CD4-positive, alpha-beta T cell treated with Interleukin-15 for 1 hour (primary cell): ENCODE measurements around the gene AURKAIP1.

Source experiments
- DNase-seq: peaks from one replicate; pipeline ENCODE4 v3.0.0-alpha.2; 2020

Gene AURKAIP1

DNA sequence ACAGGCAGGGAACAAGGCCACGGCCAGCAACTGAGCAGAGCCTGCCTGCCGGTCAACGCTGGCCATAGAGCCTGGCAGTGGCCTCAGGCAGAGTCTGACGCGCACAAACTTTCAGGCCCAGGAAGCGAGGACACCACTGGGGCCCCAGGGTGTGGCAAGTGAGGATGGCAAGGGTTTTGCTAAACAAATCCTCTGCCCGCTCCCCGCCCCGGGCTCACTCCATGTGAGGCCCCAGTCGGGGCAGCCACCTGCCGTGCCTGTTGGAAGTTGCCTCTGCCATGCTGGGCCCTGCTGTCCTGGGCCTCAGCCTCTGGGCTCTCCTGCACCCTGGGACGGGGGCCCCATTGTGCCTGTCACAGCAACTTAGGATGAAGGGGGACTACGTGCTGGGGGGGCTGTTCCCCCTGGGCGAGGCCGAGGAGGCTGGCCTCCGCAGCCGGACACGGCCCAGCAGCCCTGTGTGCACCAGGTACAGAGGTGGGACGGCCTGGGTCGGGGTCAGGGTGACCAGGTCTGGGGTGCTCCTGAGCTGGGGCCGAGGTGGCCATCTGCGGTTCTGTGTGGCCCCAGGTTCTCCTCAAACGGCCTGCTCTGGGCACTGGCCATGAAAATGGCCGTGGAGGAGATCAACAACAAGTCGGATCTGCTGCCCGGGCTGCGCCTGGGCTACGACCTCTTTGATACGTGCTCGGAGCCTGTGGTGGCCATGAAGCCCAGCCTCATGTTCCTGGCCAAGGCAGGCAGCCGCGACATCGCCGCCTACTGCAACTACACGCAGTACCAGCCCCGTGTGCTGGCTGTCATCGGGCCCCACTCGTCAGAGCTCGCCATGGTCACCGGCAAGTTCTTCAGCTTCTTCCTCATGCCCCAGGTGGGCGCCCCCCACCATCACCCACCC, 43.7 kb downstream of the AURKAIP1 start, which contains the start of gene TAS1R3:
Gene TAS1R3 (plus strand): TSS at position 213 of the 898 bp plus-strand sequence. CDS start 66 bp downstream, at position 279.
- no peak for DNase-seq

DNA sequence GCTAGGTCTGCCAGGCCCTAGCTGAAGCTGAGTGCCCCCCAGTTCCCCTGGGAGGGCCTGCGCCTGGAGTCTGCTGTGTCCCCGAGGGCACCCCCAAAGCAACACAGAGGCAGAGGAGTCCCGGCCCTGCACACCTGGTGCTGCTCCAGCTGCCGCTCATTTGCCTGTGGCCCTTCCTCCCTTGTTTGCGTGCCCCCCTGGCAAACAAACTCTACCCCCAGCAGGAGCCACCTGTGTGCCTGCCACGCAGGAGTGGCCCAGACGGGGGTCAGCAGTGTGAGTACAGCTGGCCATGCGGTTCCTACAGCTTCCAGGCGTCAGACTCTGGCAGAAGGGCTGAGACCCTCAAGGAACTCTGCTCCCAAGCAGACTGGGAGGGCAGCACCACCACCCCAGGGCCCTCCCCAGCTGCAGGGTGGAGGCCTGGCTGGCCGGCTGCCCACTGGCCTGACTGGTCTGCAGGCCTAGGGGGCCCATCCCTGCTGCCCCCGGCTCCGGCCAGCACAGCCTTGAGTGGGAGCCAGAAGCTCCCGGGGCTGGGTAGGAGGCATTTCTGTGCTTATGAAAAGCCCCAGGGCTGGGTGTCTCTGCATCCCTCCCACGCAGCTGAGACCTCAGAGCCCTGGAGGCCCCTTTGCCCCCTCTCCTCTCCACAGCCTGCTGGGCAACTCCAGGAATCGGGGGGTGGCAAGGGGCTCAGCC, 44.5 kb downstream of the AURKAIP1 start:
- no peak for DNase-seq

DNA sequence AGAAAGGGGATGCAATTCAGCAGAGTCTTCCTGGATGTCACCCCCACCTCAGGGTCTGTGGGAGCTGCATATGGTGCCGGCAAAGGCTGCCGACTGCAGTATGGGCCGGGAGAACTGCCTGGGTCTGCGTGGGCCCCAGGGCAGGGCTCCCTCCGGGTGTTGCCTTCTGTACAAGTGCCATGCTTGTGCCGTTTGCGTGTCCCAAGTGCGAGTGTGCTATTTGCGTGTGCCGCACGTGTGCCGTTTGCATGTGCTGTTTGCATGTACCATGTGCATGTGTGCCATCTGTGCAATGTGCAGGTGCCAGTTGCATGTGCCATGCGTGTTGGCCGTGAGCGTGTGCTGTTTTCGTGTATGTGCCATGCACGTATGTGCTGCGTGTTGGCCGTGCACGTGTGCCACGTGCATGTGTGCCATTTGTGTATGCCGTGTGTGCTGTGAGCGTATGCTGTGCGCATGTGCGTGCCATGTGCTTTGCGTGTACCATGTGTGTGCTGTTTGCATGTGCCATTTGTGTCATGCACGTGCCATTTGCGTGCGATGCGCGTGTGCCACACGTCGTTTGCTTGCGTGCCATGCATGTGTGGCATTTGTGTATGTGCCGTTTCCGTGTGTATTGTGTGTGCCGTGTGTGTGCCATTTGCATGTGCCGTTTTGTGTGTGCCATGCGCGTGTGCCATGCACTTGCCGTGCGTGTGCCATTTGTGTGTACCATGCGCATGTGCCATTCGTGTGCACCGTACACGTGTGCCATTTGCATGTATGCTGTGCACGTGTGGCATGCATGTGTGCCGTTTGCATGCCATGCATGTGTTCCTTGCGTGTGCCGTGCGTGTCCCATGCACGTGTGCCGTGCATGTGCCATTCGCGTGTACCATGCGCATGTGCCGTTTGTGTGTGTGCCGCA, 45.5 kb downstream of the AURKAIP1 start:
- no peak for DNase-seq

DNA sequence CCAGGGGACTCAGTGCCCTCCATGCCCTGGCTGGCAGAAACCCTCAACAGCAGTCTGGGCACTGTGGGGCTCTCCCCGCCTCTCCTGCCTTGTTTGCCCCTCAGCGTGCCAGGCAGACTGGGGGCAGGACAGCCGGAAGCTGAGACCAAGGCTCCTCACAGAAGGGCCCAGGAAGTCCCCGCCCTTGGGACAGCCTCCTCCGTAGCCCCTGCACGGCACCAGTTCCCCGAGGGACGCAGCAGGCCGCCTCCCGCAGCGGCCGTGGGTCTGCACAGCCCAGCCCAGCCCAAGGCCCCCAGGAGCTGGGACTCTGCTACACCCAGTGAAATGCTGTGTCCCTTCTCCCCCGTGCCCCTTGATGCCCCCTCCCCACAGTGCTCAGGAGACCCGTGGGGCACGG, 46.8 kb downstream of the AURKAIP1 start:
- no peak for DNase-seq

DNA sequence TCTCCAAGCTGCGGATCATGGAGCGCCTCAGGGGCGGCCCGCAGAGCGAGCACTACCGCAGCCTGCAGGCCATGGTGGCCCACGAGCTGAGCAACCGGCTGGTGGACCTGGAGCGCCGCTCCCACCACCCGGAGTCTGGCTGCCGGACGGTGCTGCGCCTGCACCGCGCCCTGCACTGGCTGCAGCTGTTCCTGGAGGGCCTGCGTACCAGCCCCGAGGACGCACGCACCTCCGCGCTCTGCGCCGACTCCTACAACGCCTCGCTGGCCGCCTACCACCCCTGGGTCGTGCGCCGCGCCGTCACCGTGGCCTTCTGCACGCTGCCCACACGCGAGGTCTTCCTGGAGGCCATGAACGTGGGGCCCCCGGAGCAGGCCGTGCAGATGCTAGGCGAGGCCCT, 47.7 kb downstream of the AURKAIP1 start:
- DNase-seq: no peak

DNA sequence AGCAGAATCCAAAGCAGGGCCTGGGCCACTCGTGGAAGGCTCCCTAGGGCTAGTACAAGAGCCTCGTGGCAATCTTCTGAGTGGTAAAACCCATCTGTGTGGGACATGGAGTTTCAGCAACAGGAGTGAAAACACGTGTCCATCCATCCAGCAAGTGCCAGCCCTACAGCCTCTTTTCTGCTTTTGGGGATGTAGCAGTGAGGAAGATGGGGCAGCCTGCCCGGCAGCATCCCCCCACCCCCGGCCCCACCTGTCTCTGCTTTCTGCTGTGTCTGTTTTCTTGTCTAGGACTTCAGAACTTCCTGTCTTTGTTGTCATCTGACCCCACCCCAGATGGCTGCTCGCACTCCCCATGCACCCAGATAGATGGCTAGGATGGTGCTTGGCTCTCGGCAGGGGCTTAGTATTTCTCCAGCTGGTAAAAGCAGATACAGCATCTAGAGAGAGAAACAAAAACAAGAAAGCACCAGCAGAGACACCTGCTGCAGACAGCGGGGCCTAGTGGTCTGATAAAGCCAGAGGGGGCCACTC, 48.9 kb downstream of the AURKAIP1 start:
- DNase-seq: no peak

DNA sequence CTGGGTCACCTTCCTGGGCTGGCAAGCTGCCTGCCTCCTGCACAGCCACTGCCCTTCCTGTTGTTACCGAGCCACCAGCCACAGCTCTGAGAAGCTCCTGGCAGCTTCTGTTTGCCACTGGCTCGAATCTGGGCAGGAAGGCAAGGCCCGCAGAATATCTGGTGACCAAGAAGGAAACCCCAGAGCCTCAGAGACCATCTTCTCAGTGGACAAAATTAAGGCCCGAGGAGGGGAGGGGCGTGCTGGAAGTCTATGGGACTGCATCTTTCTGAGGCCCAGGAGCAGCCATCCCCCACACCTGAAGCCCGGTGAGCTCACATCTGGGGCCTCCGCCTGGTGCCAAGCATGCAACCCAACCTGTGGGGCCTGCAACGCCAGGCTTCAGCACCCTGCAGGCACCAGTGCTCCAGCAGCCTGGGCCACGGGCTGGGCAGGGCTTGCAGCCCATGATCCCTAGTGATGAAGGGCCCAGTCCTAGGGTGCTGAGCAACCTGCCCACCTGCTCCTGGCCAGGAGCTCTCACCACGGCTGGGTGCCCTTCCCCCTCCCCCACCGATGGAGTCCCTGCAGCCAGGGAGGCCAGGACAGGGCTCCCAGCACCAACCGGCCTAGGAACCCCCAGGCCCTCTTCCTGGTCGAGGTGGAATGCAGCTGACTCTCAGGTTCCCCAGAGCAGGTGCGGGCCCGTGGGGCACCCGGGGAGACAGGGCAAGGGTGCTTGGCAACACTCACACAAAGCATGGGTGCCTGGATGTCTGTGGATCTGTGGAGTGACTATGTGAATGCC, 49.5 kb downstream of the AURKAIP1 start:
- DNase-seq: no peak

DNA sequence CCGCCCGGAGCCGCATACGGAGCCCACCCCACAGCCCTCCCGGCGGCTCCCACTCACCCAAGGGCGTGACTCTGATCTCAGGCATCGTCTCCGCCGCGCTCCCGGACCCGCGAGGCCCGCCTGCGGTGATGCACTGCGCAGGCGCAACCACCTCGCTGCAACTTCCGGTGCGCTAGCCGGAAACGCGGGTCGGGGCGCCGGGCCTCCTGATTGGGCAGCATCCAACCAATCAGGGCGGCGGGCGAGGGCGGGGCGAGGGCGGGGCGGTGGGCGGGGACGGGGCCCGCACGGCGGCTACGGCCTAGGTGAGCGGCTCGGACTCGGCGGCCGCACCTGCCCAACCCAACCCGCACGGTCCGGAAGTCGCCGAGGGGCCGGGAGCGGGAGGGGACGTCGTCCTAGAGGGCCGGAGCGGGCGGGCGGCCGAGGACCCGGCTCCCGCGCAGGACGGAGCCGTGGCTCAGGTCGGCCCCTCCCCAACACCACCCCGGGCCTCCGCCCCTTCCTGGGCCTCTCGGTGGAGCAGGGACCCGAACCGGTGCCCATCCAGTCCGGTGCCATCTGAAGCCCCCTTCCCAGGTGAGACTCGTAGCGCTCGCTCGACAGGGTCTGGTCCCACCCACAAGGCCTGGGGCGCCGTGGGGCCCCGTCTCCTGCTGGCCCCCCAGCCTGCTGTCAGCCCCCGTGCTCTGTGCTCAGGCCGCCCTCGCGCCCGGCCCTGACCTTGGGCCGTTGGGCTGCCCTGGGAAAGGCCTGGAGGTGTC, 50.3 kb downstream of the AURKAIP1 start, which contains the start of the genes CPTP and INTS11:
Gene CPTP (plus strand): TSS at position 279 of the 764 bp plus-strand sequence. CDS start 2,109 bp downstream, outside the sequence.
Gene INTS11 (minus strand): TSS at position 137 of the 764 bp plus-strand sequence. CDS start 52 bp downstream, at position 85.
- peak; percentile 95 for DNase-seq

DNA sequence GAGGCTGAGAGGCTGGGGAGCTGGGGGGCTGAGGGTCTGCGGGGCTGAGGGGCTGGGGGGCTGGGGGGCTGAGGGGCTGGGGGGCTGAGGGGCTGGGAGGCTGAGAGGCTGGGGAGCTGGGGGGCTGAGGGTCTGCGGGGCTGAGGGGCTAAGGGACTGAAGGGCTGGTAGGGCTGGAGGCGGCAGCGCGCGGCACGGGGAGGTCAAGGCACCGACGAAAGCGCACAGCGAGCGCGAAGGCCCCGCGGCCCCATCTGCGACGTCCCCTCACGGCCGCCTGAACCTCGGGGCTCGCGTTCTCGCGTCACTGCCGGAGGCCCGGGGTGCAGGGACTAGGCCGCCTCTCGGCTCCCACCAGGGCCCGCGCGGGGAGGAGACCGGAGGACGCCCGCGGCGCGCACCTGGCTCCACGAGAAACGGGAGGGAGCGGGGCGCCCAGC, 50.9 kb downstream of the AURKAIP1 start:
- DNase-seq: no peak
